Subcutaneous abdominal adipose tissue (tissue), 5 donors: ENCODE data around the gene B9D1.

Source experiments
- H3K27ac ChIP-seq: one replicate; pipeline ENCODE4 v1.7.0; 2013; ENCODE audit warnings: low read depth, mild to moderate bottlenecking, inconsistent platforms, low read length, moderate library complexity
- H3K27me3 ChIP-seq, 5 donors: one replicate each; pipeline ENCODE4 v1.7.0; 2013; ENCODE audit warnings: low read length in 5 of 5, inconsistent platforms in 1 of 5; ENCODE audit not compliant: control insufficient read depth in 5 of 5, insufficient read depth in 4 of 5
- H3K36me3 ChIP-seq, 5 donors: one replicate each; pipeline ENCODE4 v1.7.0; 2013; ENCODE audit warnings: low read length in 5 of 5; ENCODE audit not compliant: control insufficient read depth in 5 of 5, insufficient read depth in 5 of 5
- H3K4me1 ChIP-seq, 5 donors: one replicate each; pipeline ENCODE4 v1.7.0; 2013; ENCODE audit warnings: low read length in 5 of 5, mild to moderate bottlenecking in 3 of 5, moderate library complexity in 1 of 5; ENCODE audit not compliant: control insufficient read depth in 5 of 5, insufficient read depth in 5 of 5
- H3K4me3 ChIP-seq, 5 donors: one replicate each; pipeline ENCODE4 v1.7.0; 2013; ENCODE audit warnings: low read length in 5 of 5, low read depth in 1 of 5
- H3K9ac ChIP-seq, 5 donors: one replicate each; pipeline ENCODE4 v1.7.0; 2013; ENCODE audit warnings: low read length in 5 of 5, mild to moderate bottlenecking in 4 of 5, moderate library complexity in 3 of 5
- H3K9me3 ChIP-seq, 5 donors: one replicate each; pipeline ENCODE4 v1.7.0; 2013; ENCODE audit warnings: low read length in 5 of 5; ENCODE audit not compliant: control insufficient read depth in 5 of 5
- donor health status: healthy.
- donor health status: healthy.
- donor health status: healthy.
- donor health status: healthy.
- donor health status: healthy.

Gene B9D1

DNA sequence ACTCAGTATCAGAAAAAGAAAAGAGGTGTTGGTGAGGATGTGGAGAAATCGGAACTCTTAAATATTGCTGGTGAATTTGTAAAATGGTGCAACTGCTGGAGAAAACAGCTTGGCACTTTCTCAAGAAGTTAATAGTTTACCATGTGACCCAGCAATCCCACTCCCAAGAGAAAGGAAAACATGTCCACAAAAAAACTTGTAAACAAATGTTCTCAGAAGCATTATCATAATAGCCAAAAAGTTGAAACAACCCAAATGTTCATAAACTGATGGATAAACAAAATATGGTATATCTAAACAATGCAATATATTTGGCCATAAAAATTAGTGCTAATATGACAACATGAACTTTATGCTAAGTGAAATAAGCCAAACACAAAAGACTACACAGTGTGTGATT lies 13.2 kb upstream of the B9D1 start:
- no peak overlapping the region for H3K4me3 ChIP-seq
- H3K27me3 ChIP-seq, result no peaks in the 10 kb centered on the region
- H3K9me3 ChIP-seq, result no peaks in the 10 kb centered on the region
- H3K36me3 ChIP-seq, result peaks cover 0 to 17% (median 12%) of the 10 kb centered on the region in 5 donors
- H3K27ac ChIP-seq, result no peak overlapping the region
- H3K4me1 ChIP-seq, result peaks cover 9 to 31% (median 28%) of the 10 kb centered on the region in 5 donors
- no peak overlapping the region for H3K9ac ChIP-seq

DNA sequence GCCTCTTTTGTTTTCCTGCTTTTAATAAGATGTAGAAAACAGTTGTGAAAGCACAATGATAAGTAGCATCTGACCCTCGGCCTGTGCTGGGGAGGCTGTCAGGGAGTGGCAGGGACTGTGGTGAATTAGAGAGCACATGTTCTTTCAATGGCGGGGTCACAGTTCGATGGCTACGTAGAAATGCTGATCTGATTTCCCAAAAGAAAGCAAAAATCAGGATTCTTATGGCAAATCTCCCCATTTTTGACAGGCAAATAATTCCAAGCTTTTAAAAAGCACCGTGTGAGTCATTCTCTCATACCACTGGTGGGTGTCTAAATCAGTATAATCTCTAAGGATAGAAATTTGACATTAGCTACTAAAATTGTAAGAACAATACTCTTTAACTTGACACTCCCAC lies 11.6 kb upstream of the B9D1 start:
- Histone ChIP-seq H3K27ac (no peak overlapping the region), H3K9me3 (no peaks in the 10 kb centered on the region), H3K4me3 (no peak overlapping the region), H3K4me1 (peaks cover 11 to 37% (median 32%) of the 10 kb centered on the region in 5 donors), H3K9ac (no peak overlapping the region), H3K27me3 (no peaks in the 10 kb centered on the region), H3K36me3 (peaks cover 0 to under 1% (median 0%) of the 10 kb centered on the region in 5 donors)

DNA sequence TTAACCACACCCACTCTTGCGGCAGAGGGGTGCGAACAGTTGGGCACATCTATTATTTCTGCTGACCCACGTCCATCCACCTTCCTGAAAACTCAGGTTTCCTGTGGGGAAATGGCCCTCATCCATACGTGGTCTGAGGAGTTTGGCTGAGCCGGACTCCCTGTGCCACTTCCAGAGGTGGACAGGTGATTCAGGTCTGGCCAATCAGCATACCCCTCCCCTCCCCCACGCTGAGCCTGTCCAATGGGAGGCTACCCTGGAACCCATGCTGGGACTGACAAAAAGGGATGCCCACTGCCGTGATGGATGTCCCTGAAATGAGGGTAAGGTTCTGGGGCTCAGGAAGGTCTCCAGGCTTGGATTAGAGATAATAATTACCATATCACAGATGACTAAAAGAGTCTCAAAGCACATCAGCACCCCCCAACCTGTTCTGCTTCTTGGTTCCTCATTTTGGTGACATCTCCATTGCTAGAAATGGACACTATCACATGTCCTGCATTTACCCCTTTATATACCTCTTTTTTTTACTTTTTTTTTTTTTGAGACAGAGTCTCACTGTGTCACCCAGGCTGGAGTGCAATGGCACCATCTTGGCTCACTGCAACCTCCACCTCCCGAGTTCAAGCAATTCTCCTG lies 10.5 kb upstream of the B9D1 start:
- no peaks in the 10 kb centered on the region for H3K9me3 ChIP-seq
- H3K36me3 ChIP-seq, result no peaks in the 10 kb centered on the region
- H3K9ac ChIP-seq, result no peak overlapping the region
- peaks cover 10 to 30% (median 26%) of the 10 kb centered on the region in 5 donors for H3K4me1 ChIP-seq
- H3K27me3 ChIP-seq, result no peaks in the 10 kb centered on the region
- H3K27ac ChIP-seq, result no peak overlapping the region
- H3K4me3 ChIP-seq, result no peak overlapping the region

DNA sequence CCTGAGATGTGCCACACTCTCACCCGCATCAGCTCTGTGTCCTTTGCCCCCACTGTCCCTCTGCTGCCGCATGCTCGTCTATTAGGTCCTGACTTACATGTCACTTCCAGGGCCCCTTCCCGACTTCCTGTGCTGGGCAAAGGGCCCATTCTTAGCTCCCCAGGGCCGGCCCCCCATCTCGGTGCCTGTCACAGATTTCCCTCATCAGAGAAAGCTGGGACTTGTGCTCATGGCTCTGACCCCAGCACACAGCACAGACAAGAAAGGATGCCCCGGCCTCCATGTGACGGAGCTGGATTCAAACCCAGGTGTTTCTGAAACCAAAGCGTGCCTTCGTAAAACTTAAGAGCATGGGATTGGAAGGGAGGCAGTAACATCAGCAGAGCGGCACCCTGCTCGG lies 9.9 kb upstream of the B9D1 start:
- Histone ChIP-seq H3K27ac (no peak overlapping the region), H3K36me3 (no peaks in the 10 kb centered on the region), H3K9ac (no peak overlapping the region), H3K9me3 (no peaks in the 10 kb centered on the region), H3K4me3 (no peak overlapping the region), H3K27me3 (no peaks in the 10 kb centered on the region), H3K4me1 (peaks cover 10 to 30% (median 24%) of the 10 kb centered on the region in 5 donors)

DNA sequence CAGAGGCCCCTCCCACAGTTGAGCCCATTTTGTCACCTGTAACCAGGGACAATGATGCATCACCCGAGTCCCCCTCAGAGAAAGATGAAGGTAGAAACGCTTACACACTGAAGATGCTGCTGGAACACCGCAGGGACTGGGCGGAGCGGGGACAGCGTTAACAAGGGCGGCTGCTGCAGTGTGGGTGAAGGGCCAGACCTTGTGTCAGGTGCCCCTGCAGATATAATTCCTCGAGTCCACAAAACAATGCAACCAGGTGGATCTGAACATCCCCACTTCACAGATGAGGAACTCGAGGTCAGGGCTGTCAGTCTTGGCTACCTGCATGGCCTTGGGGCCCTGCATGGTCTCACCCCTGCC lies 9.5 kb upstream of the B9D1 start:
- H3K27me3 ChIP-seq, result no peaks in the 10 kb centered on the region
- no peak overlapping the region for H3K4me3 ChIP-seq
- no peaks in the 10 kb centered on the region for H3K9me3 ChIP-seq
- no peaks in the 10 kb centered on the region for H3K36me3 ChIP-seq
- no peak overlapping the region for H3K27ac ChIP-seq
- H3K4me1 ChIP-seq, result peaks cover 10 to 26% (median 19%) of the 10 kb centered on the region in 5 donors
- H3K9ac ChIP-seq, result no peak overlapping the region

DNA sequence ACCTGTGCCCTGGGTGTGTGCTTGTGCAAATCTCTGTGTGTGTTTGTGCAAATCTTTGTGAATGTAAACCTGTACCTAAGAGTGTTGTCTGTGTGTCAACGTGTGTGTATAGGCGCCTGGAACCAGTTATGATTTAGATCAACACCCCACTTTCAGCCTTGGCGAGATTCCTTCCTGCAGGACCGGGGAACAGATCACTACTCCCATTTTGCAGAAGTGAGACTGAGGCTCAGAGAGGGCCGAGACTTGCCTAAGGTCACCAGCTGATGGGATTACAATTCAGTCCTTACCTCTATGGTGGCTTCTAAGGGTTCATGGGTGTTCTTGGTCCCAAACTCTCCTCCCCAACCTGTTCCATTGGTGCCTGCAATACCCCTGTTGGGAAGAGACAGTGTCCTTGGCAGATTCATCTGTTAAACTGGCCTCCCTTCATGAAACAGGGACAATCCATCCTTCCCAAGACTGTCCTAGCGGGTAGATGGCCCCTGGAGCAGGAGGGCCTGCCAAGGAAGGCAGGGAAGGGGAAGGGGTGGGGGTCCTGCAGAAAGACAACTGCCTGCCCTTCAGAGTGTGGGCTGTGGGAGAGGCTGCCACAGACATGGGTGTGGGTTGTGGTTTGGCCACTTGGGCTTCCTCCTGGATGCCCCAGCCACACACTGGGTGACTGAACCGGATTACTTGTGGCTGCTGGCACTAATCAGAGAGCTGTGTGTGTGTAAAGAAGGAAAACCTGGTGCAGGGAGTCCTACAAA lies 8.9 kb upstream of the B9D1 start:
- Histone ChIP-seq H3K36me3 (no peaks in the 10 kb centered on the region), H3K4me1 (peaks cover 10 to 22% (median 16%) of the 10 kb centered on the region in 5 donors), H3K9me3 (no peaks in the 10 kb centered on the region), H3K9ac (no peak overlapping the region), H3K4me3 (no peak overlapping the region), H3K27me3 (no peaks in the 10 kb centered on the region), H3K27ac (no peak overlapping the region)

DNA sequence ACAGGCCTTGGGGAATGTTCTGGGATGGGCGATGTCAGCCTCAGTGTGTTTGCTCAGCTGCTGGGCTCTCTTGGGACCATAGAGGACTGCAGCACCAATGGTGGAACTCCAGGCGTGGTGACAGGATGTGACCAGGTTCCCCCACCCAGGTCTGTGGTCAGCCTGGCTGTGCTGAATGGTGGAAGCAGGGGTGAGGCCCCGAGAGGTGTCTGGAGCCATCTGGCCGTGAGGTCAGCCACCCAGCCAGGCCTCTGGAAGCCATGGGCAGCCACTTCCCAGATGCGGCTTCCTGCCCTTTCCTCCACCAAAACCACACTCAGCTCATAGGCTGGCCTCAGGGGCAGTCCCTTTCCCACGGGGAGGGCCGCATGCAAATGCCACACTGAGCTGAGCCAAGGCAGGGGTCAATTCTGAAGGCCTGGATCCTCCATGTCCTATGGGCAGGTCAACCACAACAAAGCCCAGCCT lies 8.0 kb upstream of the B9D1 start:
- H3K9ac ChIP-seq, result no peak overlapping the region
- peak overlapping the region in 1 of 5 donors; percentile 6 for H3K4me3 ChIP-seq
- H3K27ac ChIP-seq, result no peak overlapping the region
- peaks cover 10 to 22% (median 16%) of the 10 kb centered on the region in 5 donors for H3K4me1 ChIP-seq
- no peaks in the 10 kb centered on the region for H3K27me3 ChIP-seq
- H3K36me3 ChIP-seq, result no peaks in the 10 kb centered on the region
- no peaks in the 10 kb centered on the region for H3K9me3 ChIP-seq

DNA sequence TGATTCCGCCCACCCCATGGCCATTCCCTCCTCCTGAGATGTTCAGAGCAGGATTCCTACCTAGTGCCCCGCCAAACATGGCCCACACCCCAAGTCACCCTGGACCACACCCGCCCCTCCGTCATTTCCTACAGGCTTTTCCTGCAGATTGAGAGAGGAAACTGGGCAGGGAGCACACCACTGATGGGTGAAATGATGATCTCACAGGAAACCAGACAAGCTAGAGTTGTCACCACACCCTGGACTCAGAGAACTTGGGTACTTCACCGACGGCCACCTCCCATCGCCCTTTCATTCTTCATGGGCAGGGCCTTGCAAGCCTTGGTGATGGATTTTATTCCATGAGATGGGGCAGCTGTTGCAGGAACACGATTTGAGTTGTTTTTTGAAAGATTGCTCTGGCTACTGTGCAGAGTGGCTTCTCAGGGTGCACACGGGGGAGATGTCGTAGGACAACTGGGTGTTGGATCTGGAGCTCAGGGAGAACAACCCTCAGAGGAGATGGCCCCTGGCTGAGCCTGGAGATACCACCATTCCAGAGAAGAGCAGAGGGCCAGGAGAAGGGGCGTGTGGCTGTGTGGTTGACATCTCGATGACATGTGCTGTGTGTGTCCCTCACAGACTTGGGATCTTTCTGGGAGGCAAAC lies 7.4 kb upstream of the B9D1 start:
- Histone ChIP-seq H3K9me3 (no peaks in the 10 kb centered on the region), H3K9ac (no peak overlapping the region), H3K27ac (no peak overlapping the region), H3K27me3 (no peaks in the 10 kb centered on the region), H3K4me3 (peak overlapping the region in 1 of 5 donors; percentile 6), H3K4me1 (peaks cover 10 to 22% (median 16%) of the 10 kb centered on the region in 5 donors), H3K36me3 (no peaks in the 10 kb centered on the region)

DNA sequence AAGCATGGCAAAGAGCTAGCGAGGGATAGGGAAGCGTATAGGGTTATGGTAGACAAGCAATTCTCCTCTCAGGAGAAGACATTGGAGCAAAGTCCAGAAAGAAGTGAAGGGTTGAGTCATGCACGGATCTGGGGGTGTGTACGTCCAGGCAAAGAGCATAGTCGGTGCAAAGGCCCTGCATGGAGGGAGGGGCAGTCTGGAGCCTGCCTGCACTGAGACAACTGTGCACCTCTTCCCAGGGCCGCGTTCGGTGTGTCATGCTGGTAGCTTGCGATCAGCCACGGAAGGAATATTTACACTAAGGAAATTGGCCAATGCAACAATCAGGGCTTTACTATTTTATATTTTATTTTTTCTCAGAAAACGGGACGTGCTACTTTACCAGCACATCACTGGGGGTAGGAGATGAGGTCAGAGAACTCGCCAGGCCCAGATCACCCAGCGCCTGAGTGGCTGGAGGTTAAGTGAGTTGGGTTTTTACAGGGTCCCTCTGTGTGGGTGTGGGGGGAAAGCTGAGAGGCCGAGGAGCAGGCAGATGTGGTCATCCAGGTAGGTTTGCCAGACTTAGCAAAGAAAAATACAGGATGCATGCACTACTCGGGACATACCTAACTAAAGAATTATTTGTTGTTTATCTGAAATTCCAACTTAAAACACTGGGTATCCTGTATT lies 6.7 kb upstream of the B9D1 start:
- peaks cover 10 to 22% (median 16%) of the 10 kb centered on the region in 5 donors for H3K4me1 ChIP-seq
- H3K36me3 ChIP-seq, result no peaks in the 10 kb centered on the region
- no peak overlapping the region for H3K4me3 ChIP-seq
- no peaks in the 10 kb centered on the region for H3K9me3 ChIP-seq
- H3K27ac ChIP-seq, result no peak overlapping the region
- H3K27me3 ChIP-seq, result no peaks in the 10 kb centered on the region
- H3K9ac ChIP-seq, result no peak overlapping the region
